HEK293 (cell line): ENCODE data around the gene GP1BB.

ENCODE experiments used
- CTCF ChIA-PET: fragments of 350-600 bp; formaldehyde crosslinking; extraction: SDS; loops from one replicate; lab custom pipeline; 2021; ENCODE audit warnings: antibody characterized with exemption; lab: Yijun Ruan, JAX
- POLR2A ChIA-PET: fragments of 300-600 bp; formaldehyde crosslinking; extraction: SDS; loops from one replicate; lab custom pipeline; 2020; ENCODE audit warnings: antibody characterized with exemption, inconsistent platforms; lab: Yijun Ruan, JAX
- H3K27ac ChIP-seq: fragments of 200-500 bp; sonication (Bioruptor generic); 2 replicates; pipeline ENCODE4 v1.5.1; 2014; ENCODE audit warnings: low read depth, low read length, control low read depth, inconsistent platforms; ENCODE audit errors: extremely low read depth
- H3K36me3 ChIP-seq, 2 experiments: fragments of 200-500 bp in 1 of 2; sonication (Bioruptor generic) in 1 of 2; 1 replicate in 1 of 2; 2 replicates in 1 of 2; pipeline ENCODE4 v1.5.1; 2014 to 2017; ENCODE audit warnings: inconsistent platforms in 2 of 2, low read length in 2 of 2; ENCODE audit not compliant: control insufficient read depth in 2 of 2, insufficient read depth in 1 of 2
- H3K4me1 ChIP-seq: fragments of 200-500 bp; sonication (Bioruptor generic); 2 replicates; pipeline ENCODE4 v1.5.1; 2014; ENCODE audit warnings: mild to moderate bottlenecking, low read length, inconsistent platforms; ENCODE audit not compliant: control insufficient read depth, insufficient read depth
- H3K4me3 ChIP-seq: 2 replicates; pipeline ENCODE4 v1.5.1; 2011; ENCODE audit warnings: low read depth, mild to moderate bottlenecking, control low read depth, low read length, moderate library complexity
- H3K9me3 ChIP-seq: fragments of 200-500 bp; sonication (Bioruptor generic); 2 replicates; pipeline ENCODE4 v1.5.1; 2014; ENCODE audit warnings: low read depth, low read length, inconsistent platforms; ENCODE audit not compliant: control insufficient read depth, insufficient read depth
- ELK4 ChIP-seq: IDR thresholded peaks from 2 replicates; pipeline ENCODE4 v1.6.1; 2011; ENCODE audit warnings: mild to moderate bottlenecking, low read depth, low read length, borderline replicate concordance
- GLI4 ChIP-seq: fragments of 450-650 bp; formaldehyde crosslinking; IDR thresholded peaks from 2 replicates; pipeline ENCODE4 v1.5.1; 2016; ENCODE audit warnings: missing biosample characterization, missing genetic modification characterization
- HOXC10 ChIP-seq: sonication (generic); formaldehyde crosslinking; IDR thresholded peaks from 2 replicates; pipeline ENCODE4 v1.8.1; 2023; ENCODE audit warnings: mild to moderate bottlenecking, missing genetic modification reagents
- KLF10 ChIP-seq: fragments of 450-650 bp; IDR thresholded peaks from 2 replicates; pipeline ENCODE4 v1.5.1; 2018; ENCODE audit warnings: missing biosample characterization, mild to moderate bottlenecking, missing genetic modification characterization
- MEIS1 ChIP-seq: sonication (generic); formaldehyde crosslinking; IDR thresholded peaks from 2 replicates; pipeline ENCODE4 v1.8.1; 2022; ENCODE audit warnings: missing genetic modification reagents, mild to moderate bottlenecking, borderline replicate concordance
- PRDM6 ChIP-seq: fragments of 450-650 bp; formaldehyde crosslinking; IDR thresholded peaks from 2 replicates; pipeline ENCODE4 v1.5.1; 2017; ENCODE audit warnings: missing biosample characterization, missing genetic modification characterization
- TRIM28 ChIP-seq: IDR thresholded peaks from 2 replicates; pipeline ENCODE4 v1.6.1; 2011; ENCODE audit warnings: low read length, control low read depth, borderline replicate concordance
- ZBTB20 ChIP-seq: fragments of 450-650 bp; formaldehyde crosslinking; IDR thresholded peaks from 2 replicates; pipeline ENCODE4 v1.5.1; 2016; ENCODE audit warnings: missing biosample characterization, missing genetic modification characterization
- ZBTB26 ChIP-seq: fragments of 450-650 bp; formaldehyde crosslinking; optimal IDR thresholded peaks from 2 replicates; pipeline ENCODE3; 2016; ENCODE audit warnings: missing biosample characterization, mild to moderate bottlenecking, missing genetic modification characterization
- ZBTB48 ChIP-seq: fragments of 450-650 bp; formaldehyde crosslinking; IDR thresholded peaks from 2 replicates; pipeline ENCODE4 v1.5.1; 2016; ENCODE audit warnings: missing biosample characterization, missing genetic modification characterization
- ZNF175 ChIP-seq: fragments of 450-650 bp; formaldehyde crosslinking; IDR thresholded peaks from 2 replicates; pipeline ENCODE4 v1.5.1; 2016; ENCODE audit warnings: missing biosample characterization, missing genetic modification characterization
- ZNF184 ChIP-seq: fragments of 450-650 bp; IDR thresholded peaks from 2 replicates; pipeline ENCODE4 v1.5.1; 2018; ENCODE audit warnings: missing biosample characterization, mild to moderate bottlenecking, missing genetic modification characterization
- ZNF223 ChIP-seq: fragments of 450-650 bp; formaldehyde crosslinking; IDR thresholded peaks from 2 replicates; pipeline ENCODE4 v1.5.1; 2016; ENCODE audit warnings: missing biosample characterization, missing genetic modification characterization
- ZNF302 ChIP-seq: fragments of 450-650 bp; formaldehyde crosslinking; IDR thresholded peaks from 2 replicates; pipeline ENCODE4 v1.5.1; 2016; ENCODE audit warnings: missing biosample characterization, missing genetic modification characterization, low read depth
- ZNF311 ChIP-seq: fragments of 450-650 bp; formaldehyde crosslinking; IDR thresholded peaks from 2 replicates; pipeline ENCODE4 v1.5.1; 2017; ENCODE audit warnings: missing biosample characterization, missing genetic modification characterization, borderline replicate concordance
- ZNF341 ChIP-seq: fragments of 450-650 bp; formaldehyde crosslinking; IDR thresholded peaks from 2 replicates; pipeline ENCODE4; 2016; ENCODE audit warnings: low read depth, missing biosample characterization, missing genetic modification characterization
- ZNF426 ChIP-seq: fragments of 450-650 bp; formaldehyde crosslinking; IDR thresholded peaks from 2 replicates; pipeline ENCODE4 v1.5.1; 2017; ENCODE audit warnings: missing biosample characterization, missing genetic modification characterization, mild to moderate bottlenecking, inconsistent platforms, moderate library complexity
- ZNF433 ChIP-seq: fragments of 450-650 bp; formaldehyde crosslinking; IDR thresholded peaks from 2 replicates; pipeline ENCODE4 v1.5.1; 2016; ENCODE audit warnings: missing biosample characterization, missing genetic modification characterization, low read depth
- ZNF555 ChIP-seq: fragments of 450-650 bp; formaldehyde crosslinking; conservative IDR thresholded peaks from 2 replicates; pipeline ENCODE4 v1.5.1; 2017; ENCODE audit warnings: missing biosample characterization, mild to moderate bottlenecking, missing genetic modification characterization, inconsistent platforms
- ZNF571 ChIP-seq: fragments of 450-650 bp; formaldehyde crosslinking; IDR thresholded peaks from 2 replicates; pipeline ENCODE4 v1.5.0; 2017; ENCODE audit warnings: missing biosample characterization, missing genetic modification characterization
- ZNF600 ChIP-seq: fragments of 450-650 bp; formaldehyde crosslinking; IDR thresholded peaks from 2 replicates; pipeline ENCODE4 v1.5.1; 2016; ENCODE audit warnings: missing biosample characterization, missing genetic modification characterization
- ZNF624 ChIP-seq: fragments of 450-650 bp; formaldehyde crosslinking; IDR thresholded peaks from 2 replicates; pipeline ENCODE4 v1.5.1; 2017; ENCODE audit warnings: missing biosample characterization, missing genetic modification characterization
- ZNF664 ChIP-seq: fragments of 450-650 bp; formaldehyde crosslinking; IDR thresholded peaks from 2 replicates; pipeline ENCODE4 v1.5.1; 2016; ENCODE audit warnings: missing biosample characterization, missing genetic modification characterization
- ZNF677 ChIP-seq: fragments of 450-650 bp; IDR thresholded peaks from 2 replicates; pipeline ENCODE4 v1.5.0; 2018; ENCODE audit warnings: missing biosample characterization, mild to moderate bottlenecking, missing genetic modification characterization, moderate library complexity
- ZNF843 ChIP-seq: fragments of 450-650 bp; formaldehyde crosslinking; IDR thresholded peaks from 2 replicates; pipeline ENCODE4 v1.5.1; 2016; ENCODE audit warnings: missing biosample characterization, missing genetic modification characterization
- TF ChIP-seq, protein P1 (sequence below): fragments of 450-650 bp; formaldehyde crosslinking; IDR thresholded peaks from 2 replicates; pipeline ENCODE4 v1.5.1; 2016; ENCODE audit warnings: missing biosample characterization, missing genetic modification characterization
- TF ChIP-seq, protein P2 (sequence below): fragments of 450-650 bp; formaldehyde crosslinking; IDR thresholded peaks from 2 replicates; pipeline ENCODE4 v1.5.1; 2016; ENCODE audit warnings: missing biosample characterization, missing genetic modification characterization

GP1BB gene

GRCh38 chr22:19760058-19760950, 37.0 kb downstream of the GP1BB start, which contains the start of gene TBX1 (continued):
- TF ChIP-seq, protein P1, sequence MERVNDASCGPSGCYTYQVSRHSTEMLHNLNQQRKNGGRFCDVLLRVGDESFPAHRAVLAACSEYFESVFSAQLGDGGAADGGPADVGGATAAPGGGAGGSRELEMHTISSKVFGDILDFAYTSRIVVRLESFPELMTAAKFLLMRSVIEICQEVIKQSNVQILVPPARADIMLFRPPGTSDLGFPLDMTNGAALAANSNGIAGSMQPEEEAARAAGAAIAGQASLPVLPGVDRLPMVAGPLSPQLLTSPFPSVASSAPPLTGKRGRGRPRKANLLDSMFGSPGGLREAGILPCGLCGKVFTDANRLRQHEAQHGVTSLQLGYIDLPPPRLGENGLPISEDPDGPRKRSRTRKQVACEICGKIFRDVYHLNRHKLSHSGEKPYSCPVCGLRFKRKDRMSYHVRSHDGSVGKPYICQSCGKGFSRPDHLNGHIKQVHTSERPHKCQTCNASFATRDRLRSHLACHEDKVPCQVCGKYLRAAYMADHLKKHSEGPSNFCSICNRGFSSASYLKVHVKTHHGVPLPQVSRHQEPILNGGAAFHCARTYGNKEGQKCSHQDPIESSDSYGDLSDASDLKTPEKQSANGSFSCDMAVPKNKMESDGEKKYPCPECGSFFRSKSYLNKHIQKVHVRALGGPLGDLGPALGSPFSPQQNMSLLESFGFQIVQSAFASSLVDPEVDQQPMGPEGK (tag by site-specific recombination), result 0 out of 2 replicates have a peak, but pooled peaks have one; percentile 10
- TF ChIP-seq ZNF184, result no peak
- no peak for TF ChIP-seq KLF10
- TF ChIP-seq ZNF555 (tag by site-specific recombination), result no peak
- TF ChIP-seq ZNF433 (tag by site-specific recombination), result no peak
- TF ChIP-seq ELK4, result no peak
- TF ChIP-seq ZNF223 (tag by site-specific recombination), result no peak
- TF ChIP-seq ZNF341 (tag by site-specific recombination), result no peak
- no peak for TF ChIP-seq ZNF624
- peak; percentile 55 for TF ChIP-seq ZNF664
- TF ChIP-seq GLI4, result no peak
- TF ChIP-seq ZBTB48 (tag by site-specific recombination), result no peak
- no peak for TF ChIP-seq ZNF302 (tag by site-specific recombination)
- TF ChIP-seq ZNF571 (tag by site-specific recombination), result no peak

DNA sequence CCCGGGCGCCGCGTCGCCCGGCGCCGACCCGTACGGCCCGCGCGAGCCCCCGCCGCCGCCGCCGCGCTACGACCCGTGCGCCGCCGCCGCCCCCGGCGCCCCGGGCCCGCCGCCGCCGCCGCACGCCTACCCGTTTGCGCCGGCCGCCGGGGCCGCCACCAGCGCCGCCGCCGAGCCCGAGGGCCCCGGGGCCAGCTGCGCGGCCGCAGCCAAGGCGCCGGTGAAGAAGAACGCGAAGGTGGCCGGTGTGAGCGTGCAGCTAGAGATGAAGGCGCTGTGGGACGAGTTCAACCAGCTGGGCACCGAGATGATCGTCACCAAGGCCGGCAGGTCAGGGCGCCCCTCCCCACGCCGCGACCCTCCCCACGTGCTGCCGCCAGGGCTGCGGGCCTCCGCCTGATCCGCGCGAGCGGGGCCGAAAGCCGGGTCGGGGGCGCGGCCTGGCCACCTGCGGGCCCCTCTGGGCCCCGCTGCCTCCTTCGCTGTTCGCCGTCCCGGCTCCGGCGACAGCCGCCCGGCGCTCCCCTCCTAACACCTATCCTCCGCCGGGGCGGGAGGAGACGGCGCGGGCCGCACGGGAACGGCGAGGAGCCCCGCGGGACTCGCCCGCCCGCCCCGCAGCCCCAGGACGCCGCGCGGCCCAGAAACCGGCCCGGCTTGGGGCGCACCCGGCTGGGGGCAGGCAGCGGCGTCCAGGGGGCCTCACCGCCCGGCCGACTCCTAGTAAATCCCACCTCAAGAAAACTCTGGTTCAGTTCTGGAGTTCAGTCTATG, 37.8 kb downstream of the GP1BB start:
- H3K4me3 ChIP-seq, result peak overlapping the region; percentile 42
- ChIA-PET POLR2A (interaction anchor here (1.1 kb wide), 1 partner anchor 93 kb away, joined by 3 read pairs; the partner anchor contains the start of genes GNB1L and RTL10), CTCF (interaction anchor here (1.4 kb wide), 1 partner anchor 149 kb away, joined by 6 read pairs; no protein-coding TSS in a partner anchor)
- peaks cover 0 to 39% of the 10 kb centered on the region in 2 experiments; a peak in 1 of 3 replicates for H3K36me3 ChIP-seq
- peak overlapping the region; percentile 83 for H3K27ac ChIP-seq
- H3K9me3 ChIP-seq, result no peaks in the 10 kb centered on the region
- no peaks in the 10 kb centered on the region for H3K4me1 ChIP-seq
- TF ChIP-seq ZNF677 (tag by site-specific recombination) (no peak), PRDM6 (tag by site-specific recombination) (no peak), ZNF175 (tag by site-specific recombination) (no peak), ZBTB20 (tag by site-specific recombination) (peak; percentile 16; the same call in 1 of the 2 replicates), ZBTB26 (peak; percentile 43), ZNF843 (tag by site-specific recombination) (no peak), ZNF600 (tag by site-specific recombination) (no peak), HOXC10 (CRISPR knock-in tag) (no peak), TRIM28 (no peak), ZNF311 (no peak), ZNF426 (tag by site-specific recombination) (no peak), MEIS1 (CRISPR knock-in tag) (no peak)
- TF ChIP-seq, protein P2, sequence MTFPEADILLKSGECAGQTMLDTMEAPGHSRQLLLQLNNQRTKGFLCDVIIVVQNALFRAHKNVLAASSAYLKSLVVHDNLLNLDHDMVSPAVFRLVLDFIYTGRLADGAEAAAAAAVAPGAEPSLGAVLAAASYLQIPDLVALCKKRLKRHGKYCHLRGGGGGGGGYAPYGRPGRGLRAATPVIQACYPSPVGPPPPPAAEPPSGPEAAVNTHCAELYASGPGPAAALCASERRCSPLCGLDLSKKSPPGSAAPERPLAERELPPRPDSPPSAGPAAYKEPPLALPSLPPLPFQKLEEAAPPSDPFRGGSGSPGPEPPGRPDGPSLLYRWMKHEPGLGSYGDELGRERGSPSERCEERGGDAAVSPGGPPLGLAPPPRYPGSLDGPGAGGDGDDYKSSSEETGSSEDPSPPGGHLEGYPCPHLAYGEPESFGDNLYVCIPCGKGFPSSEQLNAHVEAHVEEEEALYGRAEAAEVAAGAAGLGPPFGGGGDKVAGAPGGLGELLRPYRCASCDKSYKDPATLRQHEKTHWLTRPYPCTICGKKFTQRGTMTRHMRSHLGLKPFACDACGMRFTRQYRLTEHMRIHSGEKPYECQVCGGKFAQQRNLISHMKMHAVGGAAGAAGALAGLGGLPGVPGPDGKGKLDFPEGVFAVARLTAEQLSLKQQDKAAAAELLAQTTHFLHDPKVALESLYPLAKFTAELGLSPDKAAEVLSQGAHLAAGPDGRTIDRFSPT, result no peak
